DMS153 treated with DMSO at 0.1 percent for 48 hours (cell line): ENCODE data around the gene COPS4.
A peak's percentile ranks its signal among the peaks of the same experiment; 100 is the strongest.
"Not testable (repeated sequence)": the region's sequence is repeated elsewhere in the genome, so short reads cannot be mapped to it uniquely, and the experiment has no call there.

Experiments used
- DNase-seq: peaks from one replicate; lab custom pipeline; 2025; ENCODE audit not compliant: unreplicated experiment; lab: John Stamatoyannopoulos, UW

COPS4 gene

GRCh38 chr4:83034630-83035494, at the start of gene COPS4:
Gene COPS4 (plus strand): TSS chr4:83035183. CDS start chr4:83035225, 42 bp downstream.
- peak; percentile 98 for DNase-seq

- not testable (repeated sequence) for DNase-seq
Measured at GRCh38 chr4:82987519-82987918, 47.5 kb upstream of the COPS4 start.

- DNase-seq: no peak
Measured at GRCh38 chr4:82988323-82988832, 46.6 kb upstream of the COPS4 start.

GRCh38 chr4:82989575-82990429, 45.2 kb upstream of the COPS4 start:
- no peak for DNase-seq

GRCh38 chr4:82994834-82995233, 40.1 kb upstream of the COPS4 start:
- DNase-seq: no peak

- DNase-seq: no peak
Measured at GRCh38 chr4:82998898-82999297, 36.1 kb upstream of the COPS4 start.

- DNase-seq: no peak
Measured at GRCh38 chr4:83002329-83002728, 32.7 kb upstream of the COPS4 start.

GRCh38 chr4:83003044-83003791, 31.8 kb upstream of the COPS4 start:
- DNase-seq: not testable (repeated sequence)

GRCh38 chr4:83009529-83009928, 25.5 kb upstream of the COPS4 start:
- no peak for DNase-seq

GRCh38 chr4:83010111-83010521, 24.9 kb upstream of the COPS4 start:
- no peak for DNase-seq

- DNase-seq: peak; percentile 56
Measured at GRCh38 chr4:83010522-83011318, 24.3 kb upstream of the COPS4 start, which contains the start of gene LIN54. Gene LIN54 (minus strand): TSS chr4:83010823. CDS start chr4:82984844, 25,979 bp downstream.

GRCh38 chr4:83011689-83012199, 23.2 kb upstream of the COPS4 start:
- DNase-seq: no peak

GRCh38 chr4:83012200-83012686, 22.7 kb upstream of the COPS4 start:
- DNase-seq: no peak

GRCh38 chr4:83012687-83013419, 22.1 kb upstream of the COPS4 start:
- DNase-seq: peak; percentile 95

- DNase-seq: peak; percentile 49
Measured at GRCh38 chr4:83013420-83013867, 21.5 kb upstream of the COPS4 start.

- no peak for DNase-seq
Measured at GRCh38 chr4:83013902-83014301, 21.1 kb upstream of the COPS4 start.

GRCh38 chr4:83019794-83020494, 15.0 kb upstream of the COPS4 start:
- no peak for DNase-seq
